AG20443 (cell line): ENCODE results near the gene SOS1.
"Not testable (repeated sequence)": the region's sequence is repeated elsewhere in the genome, so short reads cannot be mapped to it uniquely, and the experiment has no call there.

Experiments
- DNase-seq: peaks from one replicate; pipeline ENCODE4 v3.0.0; 2012; ENCODE audit warnings: low spot score, mixed read lengths

The SOS1 gene

GRCh38 chr2:39120771-39121522 is at the start of gene SOS1:
Gene SOS1, minus strand, starts transcription at chr2:39121051. Its CDS starts 629 bp downstream, at chr2:39120422.
- DNase-seq, result peak; percentile 96

- no peak for DNase-seq
Measured at GRCh38 chr2:39164089-39164488, 43.2 kb upstream of the SOS1 start.

- DNase-seq, result no peak
Measured at GRCh38 chr2:39160982-39161381, 40.1 kb upstream of the SOS1 start.

- no peak for DNase-seq
Measured at GRCh38 chr2:39159283-39159682, 38.4 kb upstream of the SOS1 start.

- no peak for DNase-seq
Measured at GRCh38 chr2:39158351-39158750, 37.5 kb upstream of the SOS1 start.

- no peak for DNase-seq
Measured at GRCh38 chr2:39156846-39157245, 36.0 kb upstream of the SOS1 start.

GRCh38 chr2:39156107-39156506 is 35.3 kb upstream of the SOS1 start:
- DNase-seq, result peak; percentile 29

GRCh38 chr2:39155573-39155972 is 34.7 kb upstream of the SOS1 start:
- not testable (repeated sequence) for DNase-seq

- no peak for DNase-seq
Measured at GRCh38 chr2:39154944-39155343, 34.1 kb upstream of the SOS1 start.

- no peak for DNase-seq
Measured at GRCh38 chr2:39153312-39153711, 32.5 kb upstream of the SOS1 start.

- DNase-seq, result no peak
Measured at GRCh38 chr2:39152504-39152903, 31.7 kb upstream of the SOS1 start.

- no peak for DNase-seq
Measured at GRCh38 chr2:39150890-39151497, 30.1 kb upstream of the SOS1 start.

GRCh38 chr2:39150102-39150562 is 29.3 kb upstream of the SOS1 start:
- DNase-seq, result no peak

- DNase-seq, result no peak
Measured at GRCh38 chr2:39146630-39147029, 25.8 kb upstream of the SOS1 start.

GRCh38 chr2:39145906-39146421 is 25.1 kb upstream of the SOS1 start:
- no peak for DNase-seq

GRCh38 chr2:39144416-39144815 is 23.6 kb upstream of the SOS1 start:
- no peak for DNase-seq

- no peak for DNase-seq
Measured at GRCh38 chr2:39142904-39143605, 22.2 kb upstream of the SOS1 start.

GRCh38 chr2:39141334-39142271 is 20.8 kb upstream of the SOS1 start:
- DNase-seq, result no peak

- DNase-seq, result not testable (repeated sequence)
Measured at GRCh38 chr2:39140948-39141333, 20.1 kb upstream of the SOS1 start.

- DNase-seq, result no peak
Measured at GRCh38 chr2:39140322-39140847, 19.5 kb upstream of the SOS1 start.

GRCh38 chr2:39139511-39140237 is 18.8 kb upstream of the SOS1 start:
- DNase-seq, result no peak
